Measurements from ENCODE around the gene NR0B2.
"Not testable (repeated sequence)": the region's sequence is repeated elsewhere in the genome, so short reads cannot be mapped to it uniquely, and the experiment has no call there.

NR0B2 gene

GRCh38 chr1:26879793-26880192 lies 34.0 kb downstream of the NR0B2 start:
- Histone ChIP-seq H3K79me2 (ENCODE audit: control insufficient read depth, low read length) (no peaks in the 10 kb centered on the region; the same call in 1 of the 2 replicates), H4K20me1 (ENCODE audit: control insufficient read depth, insufficient read depth, low read depth, low read length) (no peaks in the 10 kb centered on the region), H3K27ac (ENCODE audit: low read depth, low read length) (no peak overlapping the region), H3F3A (ENCODE audit: control insufficient read depth, insufficient read depth) (peaks cover 7% of the 10 kb centered on the region; the same call in 1 of the 2 replicates), H3K36me3 (ENCODE audit: control insufficient read depth, low read length) (peaks cover 70% of the 10 kb centered on the region), H3K4me1 (ENCODE audit: control insufficient read depth, low read length) (peaks cover 5% of the 10 kb centered on the region), H3K4me2 (ENCODE audit: low read length) (no peak overlapping the region), H3K9me3 (ENCODE audit: control insufficient read depth, insufficient read depth, low read length) (no peaks in the 10 kb centered on the region), H3K4me3 (ENCODE audit: low read length) (no peak overlapping the region), H3K27me3 (ENCODE audit: control insufficient read depth, low read length) (no peaks in the 10 kb centered on the region), H3K9me2 (replicated peaks; ENCODE audit: control insufficient read depth, low read length) (no peaks in the 10 kb centered on the region)
- TF ChIP-seq EZH2phosphoT487 (IDR thresholded peaks at IDR 0.05; ENCODE audit: borderline replicate concordance, low read length) (no peak), CTCF (IDR thresholded peaks at IDR 0.05; ENCODE audit: low read depth, low read length, poor library complexity, severe bottlenecking) (no peak)

GRCh38 chr1:26877326-26877725 lies 36.4 kb downstream of the NR0B2 start:
- H3K4me2 ChIP-seq (ENCODE audit: low read length) = no peak overlapping the region
- H3K4me1 ChIP-seq (ENCODE audit: control insufficient read depth, low read length) = peaks cover 5% of the 10 kb centered on the region
- H3K79me2 ChIP-seq (ENCODE audit: control insufficient read depth, low read length) = no peaks in the 10 kb centered on the region
- H3K27me3 ChIP-seq (ENCODE audit: control insufficient read depth, low read length) = no peaks in the 10 kb centered on the region
- H3F3A ChIP-seq (ENCODE audit: control insufficient read depth, insufficient read depth) = peaks cover 7% of the 10 kb centered on the region; the same call in 1 of the 2 replicates
- H3K36me3 ChIP-seq (ENCODE audit: control insufficient read depth, low read length) = peaks cover 46% of the 10 kb centered on the region
- no peak overlapping the region for H3K4me3 ChIP-seq (ENCODE audit: low read length)
- H4K20me1 ChIP-seq (ENCODE audit: control insufficient read depth, insufficient read depth, low read depth, low read length) = no peaks in the 10 kb centered on the region
- H3K27ac ChIP-seq (ENCODE audit: low read depth, low read length) = no peak overlapping the region
- TF ChIP-seq EZH2phosphoT487 (IDR thresholded peaks at IDR 0.05; ENCODE audit: borderline replicate concordance, low read length) (no peak), CTCF (IDR thresholded peaks at IDR 0.05; ENCODE audit: low read depth, low read length, poor library complexity, severe bottlenecking) (no peak)
- H3K9me3 ChIP-seq (ENCODE audit: control insufficient read depth, insufficient read depth, low read length) = no peaks in the 10 kb centered on the region
- H3K9me2 ChIP-seq (replicated peaks; ENCODE audit: control insufficient read depth, low read length) = no peaks in the 10 kb centered on the region

- Histone ChIP-seq H3K9me3 (ENCODE audit: control insufficient read depth, insufficient read depth, low read length) (no peaks in the 10 kb centered on the region), H3K4me2 (ENCODE audit: low read length) (no peak overlapping the region), H3K4me1 (ENCODE audit: control insufficient read depth, low read length) (peaks cover 5% of the 10 kb centered on the region), H3K27ac (ENCODE audit: low read depth, low read length) (no peak overlapping the region), H4K20me1 (ENCODE audit: control insufficient read depth, insufficient read depth, low read depth, low read length) (no peaks in the 10 kb centered on the region), H3K4me3 (ENCODE audit: low read length) (no peak overlapping the region), H3K36me3 (ENCODE audit: control insufficient read depth, low read length) (peaks cover 26% of the 10 kb centered on the region), H3K9me2 (replicated peaks; ENCODE audit: control insufficient read depth, low read length) (no peaks in the 10 kb centered on the region), H3K27me3 (ENCODE audit: control insufficient read depth, low read length) (no peaks in the 10 kb centered on the region), H3F3A (ENCODE audit: control insufficient read depth, insufficient read depth) (peaks cover 7% of the 10 kb centered on the region; the same call in 1 of the 2 replicates), H3K79me2 (ENCODE audit: control insufficient read depth, low read length) (no peaks in the 10 kb centered on the region)
- TF ChIP-seq CTCF (IDR thresholded peaks at IDR 0.05; ENCODE audit: low read depth, low read length, poor library complexity, severe bottlenecking) = no peak
- TF ChIP-seq EZH2phosphoT487 (IDR thresholded peaks at IDR 0.05; ENCODE audit: borderline replicate concordance, low read length) = no peak
Measured at GRCh38 chr1:26874896-26875295, 38.9 kb downstream of the NR0B2 start.

GRCh38 chr1:26873097-26873496 lies 40.7 kb downstream of the NR0B2 start:
- not testable (repeated sequence) for H3K4me1 ChIP-seq (ENCODE audit: control insufficient read depth, low read length); H3K27me3 ChIP-seq (ENCODE audit: control insufficient read depth, low read length); H3K79me2 ChIP-seq (ENCODE audit: control insufficient read depth, low read length); H3K9me2 ChIP-seq (replicated peaks; ENCODE audit: control insufficient read depth, low read length); H3K4me2 ChIP-seq (ENCODE audit: low read length); H3K4me3 ChIP-seq (ENCODE audit: low read length); H4K20me1 ChIP-seq (ENCODE audit: control insufficient read depth, insufficient read depth, low read depth, low read length); H3F3A ChIP-seq (ENCODE audit: control insufficient read depth, insufficient read depth); H3K27ac ChIP-seq (ENCODE audit: low read depth, low read length); H3K9me3 ChIP-seq (ENCODE audit: control insufficient read depth, insufficient read depth, low read length)
- peaks cover 14% of the 10 kb centered on the region for H3K36me3 ChIP-seq (ENCODE audit: control insufficient read depth, low read length)

Measured in DOHH2 (cell line).